Neural progenitor cell (in vitro differentiated cells): ENCODE measurements around the gene SYTL1.

Source experiments
- CTCF ChIP-seq: fragments of 200-600 bp; sonication (generic); IDR thresholded peaks from 2 replicates; pipeline ENCODE4 v1.5.1; 2017; ENCODE audit warnings: antibody characterized with exemption, mild to moderate bottlenecking
- EZH2 ChIP-seq: fragments of 200-600 bp; sonication (generic); IDR thresholded peaks from 2 replicates; pipeline ENCODE4 v1.6.1; 2017; ENCODE audit warnings: antibody characterized with exemption, mild to moderate bottlenecking, moderate library complexity
- EZH2phosphoT487 ChIP-seq: fragments of 200-600 bp; sonication (generic); IDR thresholded peaks from 2 replicates; pipeline ENCODE4 v1.6.1; 2017; ENCODE audit warnings: antibody characterized with exemption

- no peak for TF ChIP-seq CTCF
- TF ChIP-seq EZH2phosphoT487 = no peak
- no peak for TF ChIP-seq EZH2
Measured at GRCh38 chr1:27318136-27318535, 23.7 kb upstream of the SYTL1 start.
